Gastroesophageal sphincter (tissue), 4 donors: ENCODE data around the gene COPA. TPM values are rescaled to one million over a fixed set of nuclear protein-coding genes. Genes with fewer than 3 reads are reported as not detected.

Experiments
- ATAC-seq: fragments of 150-250 bp; one replicate; pipeline ENCODE4 v1.9.1; 2016; ENCODE audit warnings: mild to moderate bottlenecking, moderate library complexity
- H3K27ac ChIP-seq, 4 donors: fragments of 200-600 bp; sonication (generic) in 3 of 4; 1 replicate in 3 of 4; 2 replicates in 1 of 4; pipeline ENCODE4 v1.5.1; 2016 to 2019
- H3K27me3 ChIP-seq: fragments of 200-600 bp; sonication (generic); one replicate; pipeline ENCODE4 v1.5.1; 2019
- H3K36me3 ChIP-seq, 2 donors: fragments of 200-600 bp; sonication (generic); one replicate each; pipeline ENCODE4 v1.5.1; 2019; ENCODE audit warnings: control low read depth in 1 of 2
- H3K4me1 ChIP-seq, 3 donors: fragments of 200-600 bp; sonication (generic); 1 replicate in 2 of 3; 2 replicates in 1 of 3; pipeline ENCODE4 v1.5.1; 2016 to 2019; ENCODE audit warnings: control low read depth in 2 of 3
- H3K4me3 ChIP-seq, 2 donors: fragments of 200-600 bp; sonication (generic); one replicate each; pipeline ENCODE4 v1.5.1; 2019; ENCODE audit warnings: mild to moderate bottlenecking in 1 of 2, moderate library complexity in 1 of 2
- H3K9me3 ChIP-seq, 3 donors: fragments of 200-600 bp; sonication (generic); one replicate each; pipeline ENCODE4 v1.5.1; 2017 to 2019; ENCODE audit warnings: control low read depth in 2 of 3
- CTCF ChIP-seq, 4 experiments: fragments of 200-600 bp in 2 of 4; fragments of 450-650 bp in 2 of 4; sonication (generic) in 1 of 4; IDR thresholded peaks; one replicate each; pipeline ENCODE4 v1.5.1; 2017 to 2019; ENCODE audit warnings: antibody characterized with exemption in 4 of 4, mild to moderate bottlenecking in 2 of 4, moderate library complexity in 2 of 4
- EP300 ChIP-seq: sonication (generic); formaldehyde crosslinking; IDR thresholded peaks from one replicate; pipeline ENCODE4 v1.6.1; 2017; ENCODE audit warnings: antibody characterized with exemption, mild to moderate bottlenecking
- POLR2A ChIP-seq, 2 donors: fragments of 450-650 bp; IDR thresholded peaks; one replicate each; pipeline ENCODE4 v1.6.1; 2017; ENCODE audit warnings: antibody characterized with exemption in 2 of 2, mild to moderate bottlenecking in 2 of 2, moderate library complexity in 1 of 2
- POLR2AphosphoS5 ChIP-seq: sonication (generic); formaldehyde crosslinking; IDR thresholded peaks from one replicate; pipeline ENCODE4 v1.6.1; 2017; ENCODE audit warnings: antibody characterized with exemption
- WGBS, 2 donors: methylation state at CpG; one replicate each; pipeline ENCODE4 v1.1.5; 2018; ENCODE audit warnings: low coverage in 1 of 2; 5-methylcytosine and 5-hydroxymethylcytosine counted together
- total RNA-seq, 4 donors: library from RNA; depleted of rRNA; stranded (reverse); fragments of >200 nt; gene quantifications; one replicate each; pipeline ENCODE4 v1.1.0, GENCODE V29; 2016

The COPA gene
- total RNA-seq, 4 donors from 2014 or later: 92.3 to 127 (median 111) TPM

- peaks cover 48% of the 10 kb centered on the region for H3K27me3 ChIP-seq
- H3K27ac ChIP-seq: no peak within 1 kb of the TSS
- no peaks in the 10 kb centered on the region for H3K4me1 ChIP-seq
- TF ChIP-seq CTCF (IDR thresholded peaks at IDR 0.05): no peak
- TF ChIP-seq POLR2AphosphoS5: no peak
- no peak for TF ChIP-seq POLR2A (IDR thresholded peaks at IDR 0.05)
- TF ChIP-seq EP300: no peak
- 37 to 72% methylated on average over 2 of the region's 15 CpGs for WGBS, 2 donors
- no peaks in the 10 kb centered on the region for H3K9me3 ChIP-seq
- no peak for ATAC-seq
- H3K36me3 ChIP-seq: no peaks in the 10 kb centered on the region
- H3K4me3 ChIP-seq: no peak within 1 kb of the TSS
Observed at GRCh38 chr1:160366731-160367515, 23.9 kb upstream of the COPA start, which contains the start of gene NHLH1. Gene NHLH1 (plus strand): TSS chr1:160367071. CDS start chr1:160370732, 3,661 bp downstream.

DNA sequence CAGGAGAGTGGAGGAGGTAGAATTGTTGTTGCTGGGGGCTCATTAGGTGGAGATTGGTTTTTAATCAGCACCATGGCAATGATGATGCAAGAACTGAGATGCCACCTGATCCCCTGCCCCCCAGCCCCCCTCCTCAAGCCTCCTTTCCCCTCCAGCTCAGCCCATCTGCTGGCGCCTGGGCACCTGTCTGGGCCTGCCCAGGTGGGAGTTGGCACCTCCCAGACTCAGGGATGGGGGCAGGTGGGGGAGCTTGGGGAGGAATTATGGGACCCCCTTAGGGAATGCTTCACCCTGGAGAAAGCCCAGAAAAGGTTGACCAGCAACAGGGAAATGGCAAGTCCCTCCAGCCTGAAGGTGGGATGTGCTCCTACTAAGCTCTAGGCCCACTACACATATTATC lies 22.3 kb upstream of the COPA start:
- H3K9me3 ChIP-seq: no peaks in the 10 kb centered on the region
- peaks cover 32% of the 10 kb centered on the region for H3K27me3 ChIP-seq
- WGBS, 2 donors: no CpG with 5 or more reads among the region's 1 CpG
- no peak overlapping the region for H3K27ac ChIP-seq
- H3K4me1 ChIP-seq: no peaks in the 10 kb centered on the region
- H3K4me3 ChIP-seq: no peak overlapping the region
- ATAC-seq: no peak
- TF ChIP-seq POLR2AphosphoS5 (no peak), POLR2A (IDR thresholded peaks at IDR 0.05) (no peak), EP300 (no peak), CTCF (IDR thresholded peaks at IDR 0.05) (no peak)
- peaks cover 0 to 7% of the 10 kb centered on the region in 2 donors for H3K36me3 ChIP-seq

- Histone ChIP-seq H3K4me3 (no peak overlapping the region), H3K27ac (no peak overlapping the region), H3K4me1 (no peaks in the 10 kb centered on the region), H3K9me3 (no peaks in the 10 kb centered on the region), H3K27me3 (peaks cover 29% of the 10 kb centered on the region), H3K36me3 (peaks cover 0 to 19% of the 10 kb centered on the region in 2 donors)
- WGBS, 2 donors: 57 to 73% methylated on average over 2 to 12 of the region's 12 CpGs
- TF ChIP-seq POLR2AphosphoS5 (no peak), CTCF (IDR thresholded peaks at IDR 0.05) (no peak), POLR2A (IDR thresholded peaks at IDR 0.05) (no peak), EP300 (no peak)
- ATAC-seq: no peak
Observed at GRCh38 chr1:160363951-160364735, 21.1 kb upstream of the COPA start.

- Histone ChIP-seq H3K4me1 (no peaks in the 10 kb centered on the region), H3K36me3 (peaks cover 0 to 30% of the 10 kb centered on the region in 2 donors), H3K27me3 (peaks cover 19% of the 10 kb centered on the region), H3K27ac (no peak overlapping the region), H3K9me3 (no peaks in the 10 kb centered on the region), H3K4me3 (no peak overlapping the region)
- ATAC-seq: no peak
- no peak for TF ChIP-seq CTCF (IDR thresholded peaks at IDR 0.05)
- no peak for TF ChIP-seq EP300
- TF ChIP-seq POLR2A (IDR thresholded peaks at IDR 0.05): no peak
- no peak for TF ChIP-seq POLR2AphosphoS5
- WGBS, 2 donors: 0 to 10% methylated on average over 1 to 2 of the region's 5 CpGs
Observed at GRCh38 chr1:160363010-160363409, 20.0 kb upstream of the COPA start.
